Esophagus (tissue), 2 donors: Measurements from ENCODE around the gene ZNF891. TPM values are rescaled to one million over a fixed set of nuclear protein-coding genes. Genes with fewer than 3 reads are reported as not detected.

Experiments
- H3K27ac ChIP-seq, 2 donors: one replicate each; pipeline ENCODE4 v1.5.1; 2013; ENCODE audit warnings: low read depth in 2 of 2, mild to moderate bottlenecking in 2 of 2, inconsistent platforms in 1 of 2, low read length in 1 of 2, moderate library complexity in 1 of 2
- H3K27me3 ChIP-seq, 2 donors: one replicate each; pipeline ENCODE4 v1.6.1; 2013; ENCODE audit warnings: low read length in 2 of 2, control low read depth in 1 of 2, mild to moderate bottlenecking in 1 of 2; ENCODE audit not compliant: insufficient read depth in 2 of 2, control insufficient read depth in 1 of 2
- H3K36me3 ChIP-seq, 2 donors: one replicate each; pipeline ENCODE4 v1.6.1; 2013; ENCODE audit warnings: low read length in 1 of 2; ENCODE audit not compliant: control insufficient read depth in 2 of 2, insufficient read depth in 2 of 2
- H3K4me1 ChIP-seq, 2 donors: one replicate each; pipeline ENCODE4 v1.6.1; 2013; ENCODE audit warnings: low read length in 1 of 2; ENCODE audit not compliant: control insufficient read depth in 2 of 2, insufficient read depth in 2 of 2
- H3K4me3 ChIP-seq, 2 donors: one replicate each; pipeline ENCODE4 v1.5.1; 2013; ENCODE audit warnings: low read length in 2 of 2, mild to moderate bottlenecking in 2 of 2, low read depth in 1 of 2, moderate library complexity in 1 of 2
- H3K9me3 ChIP-seq, 2 donors: one replicate each; pipeline ENCODE4 v1.6.1; 2013; ENCODE audit warnings: mild to moderate bottlenecking in 2 of 2, low read depth in 1 of 2, low read length in 1 of 2, moderate library complexity in 1 of 2; ENCODE audit not compliant: control insufficient read depth in 2 of 2, insufficient read depth in 1 of 2
- WGBS, 2 donors: extraction: QIAGEN DNeasy Blood & Tissue Kit; methylation state at CpG; one replicate each; pipeline ENCODE4 v1.1.7; 2013; 5-methylcytosine and 5-hydroxymethylcytosine counted together
- polyA plus RNA-seq, 2 donors: library from polyadenylated mRNA; stranded (reverse); fragments of 200-250 nt; gene quantifications; one replicate each; pipeline ENCODE4 v1.2.3, GENCODE V29; 2013
- donor health status: healthy with polysubstance abuse.
- donor health status: Bipolar disorder and iron deficiency.

ZNF891 gene
- polyA plus RNA-seq: under 1 TPM; 0.26 to 0.75 TPM

DNA sequence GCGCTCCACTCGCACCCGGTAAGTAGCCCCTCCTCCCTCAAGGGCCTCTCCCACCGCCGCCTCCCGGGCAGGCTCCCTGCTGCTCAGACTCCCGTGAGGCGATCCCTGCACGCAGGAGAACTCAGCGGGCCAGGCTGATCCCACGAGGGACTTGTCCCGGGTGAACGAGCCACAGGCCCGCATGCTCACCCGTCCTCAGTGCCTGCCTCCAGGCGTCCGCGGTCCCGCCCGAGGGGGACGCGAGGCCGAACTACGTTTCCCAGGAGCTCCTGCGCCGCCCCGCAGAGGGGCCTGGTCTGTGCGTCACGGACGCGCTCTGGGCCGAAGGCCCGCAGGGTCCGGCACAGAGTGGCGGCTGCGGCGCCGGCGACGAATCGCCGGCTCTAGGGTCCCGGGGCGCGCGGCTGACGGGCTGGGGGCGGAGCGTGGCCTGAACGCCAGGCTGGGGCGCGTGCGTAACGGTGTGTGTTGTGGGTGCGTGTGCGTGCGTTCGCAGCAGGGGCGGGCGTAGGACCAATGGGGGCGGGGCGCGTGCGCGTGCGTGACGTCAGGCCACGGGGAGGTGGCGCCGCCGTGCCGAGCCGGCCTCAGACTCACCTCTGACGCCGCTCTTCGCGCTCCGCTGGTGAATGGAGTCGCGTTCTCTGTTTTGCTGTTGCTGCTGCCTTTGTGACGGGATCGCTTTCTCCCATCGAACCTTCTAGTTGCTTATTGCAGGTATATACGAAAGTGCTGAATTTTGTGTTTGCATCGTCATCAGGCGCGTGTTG, at the start of gene ZNF891, which contains the start of gene ZNF10:
Gene ZNF891, minus strand, starts transcription at position 237 of the 770 bp plus-strand sequence. CDS start 8,356 bp downstream, outside the sequence.
Gene ZNF10, plus strand, starts transcription at position 590 of the 770 bp plus-strand sequence. CDS start 13,866 bp downstream, outside the sequence.
- WGBS, 2 donors: 0 to 1% methylated on average over 75 to 87 of the region's 87 CpGs
- Histone ChIP-seq H3K27ac (peak within 1 kb of the TSS; percentile 91 to 95), H3K36me3 (peaks cover 0 to 6% of the 10 kb centered on the region in 2 donors), H3K4me1 (no peaks in the 10 kb centered on the region), H3K27me3 (no peaks in the 10 kb centered on the region), H3K9me3 (peaks cover 6 to 16% of the 10 kb centered on the region in 2 donors), H3K4me3 (peak within 1 kb of the TSS; percentile 81 to 82)

DNA sequence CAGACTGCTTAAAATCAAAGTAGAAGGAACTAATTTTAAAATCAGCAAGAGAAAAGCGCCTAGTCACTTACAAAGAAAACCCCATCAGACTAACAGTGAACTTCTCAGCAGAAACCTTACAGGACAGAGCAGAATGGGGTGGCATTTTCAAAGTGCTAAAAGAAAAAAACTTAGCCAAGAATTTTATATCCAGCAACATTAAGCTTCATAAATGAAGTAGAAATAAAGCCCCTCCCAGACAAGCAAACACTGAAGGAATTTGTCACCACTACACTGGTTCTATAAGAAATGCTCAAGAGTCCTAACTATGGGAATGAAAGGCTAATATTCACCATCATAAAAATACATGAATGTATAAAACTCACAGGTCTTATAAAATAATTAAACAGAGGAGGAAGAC, 44.8 kb upstream of the ZNF891 start:
- Histone ChIP-seq H3K27ac (no peak overlapping the region), H3K4me3 (no peak overlapping the region), H3K36me3 (no peaks in the 10 kb centered on the region), H3K4me1 (no peaks in the 10 kb centered on the region), H3K9me3 (peaks cover 11 to 13% of the 10 kb centered on the region in 2 donors), H3K27me3 (no peaks in the 10 kb centered on the region)
- 81 to 82% methylated on average over 1 of the region's 1 CpG for WGBS, 2 donors

DNA sequence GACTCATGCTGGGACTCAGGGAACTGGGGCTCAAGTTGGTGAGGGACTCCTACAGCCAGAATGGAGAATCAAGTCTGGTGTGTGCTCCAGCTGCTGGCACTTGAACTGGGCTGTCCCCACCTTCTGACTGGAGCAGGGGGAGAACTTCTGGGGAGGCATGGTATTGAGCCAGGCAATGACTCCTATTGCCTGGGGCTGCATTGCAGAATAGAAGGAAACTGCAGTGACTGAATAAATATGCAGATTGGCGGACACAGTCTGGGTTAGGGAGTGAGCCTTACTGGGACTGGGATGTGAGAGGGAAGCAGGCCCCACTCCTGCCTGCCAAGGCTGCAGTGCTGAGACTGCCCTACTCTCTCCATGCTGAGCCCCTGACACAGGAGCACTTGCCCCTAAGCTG, 42.4 kb upstream of the ZNF891 start:
- WGBS, 2 donors: 73 to 78% methylated on average over 1 of the region's 1 CpG
- H3K27me3 ChIP-seq: no peaks in the 10 kb centered on the region
- no peaks in the 10 kb centered on the region for H3K4me1 ChIP-seq
- H3K4me3 ChIP-seq: no peak overlapping the region
- H3K27ac ChIP-seq: no peak overlapping the region
- no peaks in the 10 kb centered on the region for H3K36me3 ChIP-seq
- H3K9me3 ChIP-seq: peaks cover 14 to 18% of the 10 kb centered on the region in 2 donors

DNA sequence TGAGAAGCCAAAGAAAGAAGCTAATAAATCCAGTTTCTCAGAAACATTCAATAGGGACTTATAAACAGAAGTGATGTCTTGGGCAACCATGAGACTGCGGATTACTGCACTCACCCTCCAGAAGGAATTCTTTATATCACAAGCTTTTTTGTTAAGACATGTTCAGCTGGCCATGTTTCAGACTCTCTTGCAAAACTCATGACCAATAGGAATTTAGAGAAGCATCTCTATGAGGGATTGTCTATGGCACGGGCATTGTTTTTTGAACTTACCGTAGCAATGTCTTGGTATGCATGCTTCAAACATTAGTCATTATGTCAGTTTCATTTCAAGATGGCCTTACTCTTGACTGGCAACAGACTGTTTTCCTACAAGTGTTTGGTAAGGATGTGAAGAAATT, 35.7 kb upstream of the ZNF891 start:
- no peak overlapping the region for H3K4me3 ChIP-seq
- no peaks in the 10 kb centered on the region for H3K27me3 ChIP-seq
- no peaks in the 10 kb centered on the region for H3K36me3 ChIP-seq
- no peaks in the 10 kb centered on the region for H3K4me1 ChIP-seq
- H3K27ac ChIP-seq: no peak overlapping the region
- WGBS, 2 donors: 84 to 87% methylated on average over 3 of the region's 3 CpGs
- peaks cover 3 to 12% of the 10 kb centered on the region in 2 donors for H3K9me3 ChIP-seq

DNA sequence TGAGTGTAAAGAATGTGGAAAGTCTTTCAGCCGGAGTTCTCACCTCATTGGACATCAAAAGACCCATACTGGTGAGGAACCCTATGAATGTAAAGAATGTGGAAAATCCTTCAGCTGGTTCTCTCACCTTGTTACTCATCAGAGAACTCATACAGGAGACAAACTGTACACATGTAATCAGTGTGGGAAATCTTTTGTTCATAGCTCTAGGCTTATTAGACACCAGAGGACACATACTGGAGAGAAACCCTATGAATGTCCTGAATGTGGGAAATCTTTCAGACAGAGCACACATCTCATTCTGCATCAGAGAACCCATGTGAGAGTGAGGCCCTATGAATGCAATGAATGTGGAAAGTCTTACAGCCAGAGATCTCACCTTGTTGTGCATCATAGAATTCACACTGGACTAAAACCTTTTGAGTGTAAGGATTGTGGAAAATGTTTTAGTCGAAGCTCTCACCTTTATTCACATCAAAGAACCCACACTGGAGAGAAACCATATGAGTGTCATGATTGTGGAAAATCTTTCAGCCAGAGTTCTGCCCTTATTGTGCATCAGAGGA, 26.1 kb upstream of the ZNF891 start:
- H3K27me3 ChIP-seq: no peaks in the 10 kb centered on the region
- no peak overlapping the region for H3K4me3 ChIP-seq
- no peaks in the 10 kb centered on the region for H3K4me1 ChIP-seq
- WGBS, 2 donors: 92 to 96% methylated on average over 2 of the region's 2 CpGs
- H3K36me3 ChIP-seq: peaks cover 13 to 23% of the 10 kb centered on the region in 2 donors
- H3K9me3 ChIP-seq: peaks cover 16 to 17% of the 10 kb centered on the region in 2 donors
- H3K27ac ChIP-seq: no peak overlapping the region

DNA sequence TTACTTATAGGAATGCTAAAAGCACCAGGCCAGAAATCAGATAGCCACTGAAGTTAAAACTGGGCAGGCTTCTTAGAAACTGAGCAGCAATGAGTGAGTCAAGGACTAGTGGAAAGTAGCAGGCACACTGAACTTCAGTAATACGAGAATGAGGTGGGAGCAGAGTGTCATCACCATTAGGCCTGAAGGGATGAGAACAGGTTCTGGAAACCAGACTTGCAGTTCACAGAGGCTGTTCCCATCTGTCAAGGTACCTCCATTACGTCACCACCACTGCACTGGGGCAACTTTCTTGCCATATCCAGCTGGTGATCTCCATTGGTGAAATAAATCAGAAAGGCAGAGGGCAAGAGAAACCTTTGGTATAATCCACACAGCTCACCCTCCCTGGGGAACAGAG, 15.9 kb upstream of the ZNF891 start:
- WGBS, 2 donors: 95 to 98% methylated on average over 2 of the region's 2 CpGs
- H3K4me1 ChIP-seq: no peaks in the 10 kb centered on the region
- no peak overlapping the region for H3K4me3 ChIP-seq
- H3K36me3 ChIP-seq: peaks cover 5 to 15% of the 10 kb centered on the region in 2 donors
- H3K27ac ChIP-seq: no peak overlapping the region
- peaks cover 5 to 33% of the 10 kb centered on the region in 2 donors for H3K9me3 ChIP-seq
- no peaks in the 10 kb centered on the region for H3K27me3 ChIP-seq

DNA sequence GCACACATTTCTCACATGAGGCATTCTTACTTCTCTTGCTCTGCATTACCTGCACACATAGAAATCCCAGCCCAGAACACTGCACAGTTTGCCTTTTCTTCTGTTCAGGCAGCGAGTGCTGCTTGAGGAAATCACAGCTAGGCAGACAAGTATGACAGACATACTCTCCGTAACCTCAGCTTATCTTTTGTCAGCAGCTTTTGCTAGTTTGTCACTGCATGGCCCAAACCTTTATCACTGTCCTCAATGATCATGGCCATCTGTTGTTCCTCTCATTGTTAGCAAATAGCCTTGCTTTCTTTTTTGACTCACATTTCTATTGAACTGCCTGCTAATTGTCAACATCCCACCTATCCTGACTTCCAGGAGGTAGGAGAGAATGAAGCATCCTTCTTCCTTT, 5.7 kb upstream of the ZNF891 start:
- Histone ChIP-seq H3K36me3 (peaks cover 14 to 15% of the 10 kb centered on the region in 2 donors), H3K27me3 (no peaks in the 10 kb centered on the region), H3K4me1 (no peaks in the 10 kb centered on the region), H3K4me3 (no peak overlapping the region), H3K9me3 (peaks cover 9 to 26% of the 10 kb centered on the region in 2 donors), H3K27ac (no peak overlapping the region)
- WGBS, 2 donors: 95 to 98% methylated on average over 2 of the region's 2 CpGs

DNA sequence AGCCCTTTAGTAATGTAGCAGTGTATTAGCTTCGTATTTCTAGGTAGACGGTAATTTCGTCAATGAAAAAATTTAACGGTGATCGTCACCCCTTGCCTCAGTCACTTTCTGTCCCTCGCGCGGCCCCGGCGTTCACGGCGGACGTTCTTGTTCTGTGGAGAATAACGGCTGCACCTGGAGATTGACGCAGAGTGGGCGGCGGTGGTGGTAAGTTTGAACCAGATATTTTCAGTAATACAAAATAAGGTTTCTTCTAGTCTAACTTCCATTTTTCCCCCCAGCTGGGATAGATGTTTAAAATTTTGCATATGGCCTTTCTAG, 694 bp upstream of the ZNF891 start:
- Histone ChIP-seq H3K4me3 (peak overlapping the region; percentile 81 to 82), H3K4me1 (no peaks in the 10 kb centered on the region), H3K36me3 (peaks cover 2 to 8% of the 10 kb centered on the region in 2 donors), H3K27me3 (no peaks in the 10 kb centered on the region), H3K9me3 (peaks cover 4 to 17% of the 10 kb centered on the region in 2 donors), H3K27ac (peak overlapping the region; percentile 91 to 95)
- 0 to 1% methylated on average over 17 of the region's 17 CpGs for whole genome bisulfite sequencing, 2 donors

DNA sequence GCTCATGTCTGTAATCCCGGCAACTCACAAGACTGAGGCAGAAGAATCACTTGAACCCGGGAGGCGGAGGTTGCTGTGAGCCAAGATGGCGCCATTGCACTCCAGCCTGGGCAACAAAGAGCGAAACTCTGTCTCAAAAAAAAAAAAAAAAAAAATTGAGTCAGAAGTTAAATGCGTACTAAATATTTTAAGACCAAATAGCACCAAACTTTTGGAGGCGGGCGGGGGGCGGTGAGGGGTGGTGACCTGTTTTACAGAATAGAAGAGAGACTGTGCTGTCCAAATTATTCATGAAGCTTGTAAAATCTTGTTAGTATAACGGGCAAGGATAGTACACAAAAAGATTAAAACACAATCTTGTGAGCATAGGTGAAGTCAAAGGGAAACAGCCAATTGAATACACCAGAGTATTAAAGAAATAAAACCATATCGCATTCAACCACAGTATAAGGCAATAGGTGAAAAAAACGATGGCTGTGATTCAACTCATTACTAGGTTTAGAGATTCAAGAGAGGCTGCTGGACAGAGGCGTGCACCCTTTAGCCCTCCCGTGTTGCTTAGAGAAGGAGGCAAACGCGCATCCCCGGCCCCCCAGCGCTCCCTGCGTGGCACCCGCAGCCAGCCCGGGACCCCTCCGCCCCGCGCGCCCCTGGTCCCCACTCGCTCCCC, 571 bp downstream of the ZNF891 start:
- Histone ChIP-seq H3K27me3 (no peaks in the 10 kb centered on the region), H3K36me3 (peaks cover 0 to 3% of the 10 kb centered on the region in 2 donors), H3K9me3 (peaks cover 6 to 14% of the 10 kb centered on the region in 2 donors), H3K4me1 (no peaks in the 10 kb centered on the region), H3K27ac (peak overlapping the region; percentile 91 to 95), H3K4me3 (peak overlapping the region; percentile 81 to 82)
- 19 to 22% methylated on average over 26 of the region's 26 CpGs for whole genome bisulfite sequencing, 2 donors
